T47D (cell line): ENCODE measurements around the gene CHST13.

Experiments used
- DNase-seq, 2 experiments: peaks; one replicate each; pipeline versions ENCODE4 v3.0.0 to v3.0.0-alpha.2; 2011 to 2012; ENCODE audit warnings: low read depth in 1 of 2, low spot score in 1 of 2
- JUND ChIP-seq: IDR thresholded peaks from 2 replicates; pipeline ENCODE4 v1.6.1; 2012; ENCODE audit warnings: low read depth
- in situ Hi-C: cut with HindIII; loops from 2 replicates; pipeline ENCODE4 v1.10.0; 2016; ENCODE audit warnings: low sequenced_read_pairs, low pct_unique_long_range_greater_than_20kb

The CHST13 gene

DNA sequence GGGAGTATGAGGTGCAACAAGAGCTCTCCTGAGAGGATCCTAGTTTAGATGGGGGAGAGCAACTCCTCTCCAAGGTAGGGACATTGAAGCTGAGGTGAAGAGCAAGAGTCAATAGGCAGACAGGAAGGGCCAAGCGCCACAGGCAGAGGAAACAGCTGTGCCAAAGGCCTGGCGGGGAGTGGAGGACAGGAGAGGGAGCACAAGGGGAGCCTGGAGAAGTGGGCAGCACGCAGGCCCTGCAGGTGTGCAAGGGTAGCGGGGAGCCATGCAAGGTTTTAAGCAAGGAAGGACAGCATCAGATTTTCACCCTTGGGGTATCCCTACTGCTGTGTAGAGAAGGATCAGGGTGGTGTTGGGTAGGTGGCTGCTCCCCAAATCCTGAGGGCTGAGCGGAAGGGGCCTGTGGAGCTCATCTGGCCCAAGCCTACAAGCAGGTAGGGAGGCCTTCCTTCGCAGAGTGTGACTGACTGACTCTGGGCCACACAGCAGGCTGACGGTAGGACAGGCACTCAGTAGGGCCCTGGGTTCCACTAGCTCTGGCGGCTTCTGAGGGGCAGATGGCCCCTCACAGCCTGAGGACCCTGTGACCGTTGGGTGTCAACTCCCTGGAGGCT is 13.3 kb downstream of the CHST13 start:
- in situ Hi-C loops: no loop called here
- no peak for DNase-seq
- TF ChIP-seq JUND: no peak

DNA sequence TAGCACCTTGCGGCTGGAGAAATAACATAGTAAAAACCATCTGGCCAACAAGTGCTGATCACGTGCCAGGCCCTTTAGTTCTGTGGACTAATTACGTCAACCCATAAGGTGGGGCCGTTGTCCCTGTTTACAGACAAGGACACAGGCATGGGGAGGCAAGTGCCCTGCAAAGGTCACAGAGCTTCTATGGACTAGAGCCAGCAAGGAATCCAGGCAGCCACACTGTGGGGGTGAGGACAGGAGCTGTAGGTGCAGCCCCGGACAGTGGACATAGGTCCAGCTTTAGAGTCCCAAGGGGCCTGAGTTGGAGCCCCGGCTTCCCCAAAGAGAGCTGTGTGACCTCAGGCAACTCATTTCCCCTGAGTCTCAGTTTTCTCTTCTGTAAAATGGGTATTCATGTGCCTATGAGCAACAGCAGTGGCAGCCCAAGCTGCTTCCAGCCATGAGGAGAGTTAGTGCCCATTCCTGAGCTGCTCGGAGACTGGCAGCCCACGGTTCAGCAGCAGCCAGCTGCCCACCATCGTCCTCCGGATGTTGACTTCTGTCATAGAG is 13.9 kb downstream of the CHST13 start:
- TF ChIP-seq JUND: no peak
- DNase-seq: no peak
- in situ Hi-C loops: no loop called here

GRCh38 chr3:126538316-126538715 is 14.4 kb downstream of the CHST13 start:
- TF ChIP-seq JUND: no peak
- no peak for DNase-seq
- in situ Hi-C loops: no loop called here

- TF ChIP-seq JUND: no peak
- DNase-seq: no peak
- in situ Hi-C loops: no loop called here
Measured at GRCh38 chr3:126538966-126539365, 15.0 kb downstream of the CHST13 start.

GRCh38 chr3:126539558-126540250 is 15.7 kb downstream of the CHST13 start:
- in situ Hi-C loops: no loop called here
- TF ChIP-seq JUND: no peak

DNA sequence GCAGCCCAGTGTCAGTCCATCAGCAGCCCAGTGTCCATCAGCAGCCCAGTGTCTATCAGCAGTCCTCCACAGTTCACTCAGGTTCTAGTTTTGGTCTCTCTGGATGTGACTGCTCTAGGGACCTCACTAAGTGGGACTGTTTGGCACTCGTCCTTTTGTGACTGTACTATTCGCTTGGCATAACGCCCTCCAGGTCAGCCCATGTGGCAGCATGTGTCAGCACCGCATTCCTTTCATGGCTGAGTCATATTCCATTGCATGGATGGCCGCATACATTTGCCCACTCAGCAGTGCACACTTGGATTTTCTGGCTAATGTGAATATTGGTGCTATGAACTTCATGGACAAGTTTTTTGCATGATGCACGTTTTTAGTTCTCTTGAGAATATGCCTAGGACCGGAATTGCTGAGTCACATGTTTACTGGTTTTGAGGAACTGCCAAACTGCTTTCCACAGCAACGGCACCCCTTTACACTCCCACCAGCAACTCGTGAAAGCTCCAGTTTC is 16.4 kb downstream of the CHST13 start:
- in situ Hi-C loops: no loop called here
- DNase-seq: peak in 1 of 2 experiments; percentile 49

More at GRCh38 chr3:126539558-126540250, 15.7 kb downstream of the CHST13 start:
- no peak for DNase-seq

DNA sequence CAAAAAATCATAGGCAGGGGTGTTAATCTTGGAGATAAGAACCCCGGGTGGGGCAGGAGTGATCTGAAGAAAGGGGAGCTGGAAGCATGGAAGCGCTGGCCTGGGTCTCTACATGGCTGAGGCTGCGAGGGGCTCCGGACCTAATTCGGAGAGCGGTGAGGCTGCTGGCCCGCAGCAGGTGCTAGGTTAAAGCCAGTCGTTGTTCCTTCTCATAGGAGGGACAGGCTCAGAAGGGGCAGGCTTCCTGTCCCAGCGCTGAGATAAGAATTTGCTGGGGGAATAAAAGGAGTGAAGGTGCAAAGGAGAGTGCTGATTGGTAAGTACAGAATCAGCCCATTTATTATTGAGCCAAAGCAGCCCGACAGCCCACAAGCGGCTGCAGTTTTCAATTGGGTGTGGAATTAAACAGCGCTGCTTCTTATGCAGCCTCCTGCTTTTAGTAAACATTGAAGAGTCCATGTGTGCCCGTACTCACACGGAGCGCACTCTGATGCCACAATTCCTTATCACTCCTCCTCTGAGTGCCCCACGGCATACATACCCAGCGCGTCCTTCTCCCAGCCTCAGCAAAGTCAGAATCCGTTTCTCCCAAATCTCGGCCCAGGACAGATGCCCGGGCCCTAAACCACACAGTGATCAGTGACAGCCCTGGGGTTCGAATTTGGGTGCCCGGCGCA is 17.1 kb downstream of the CHST13 start:
- no peak for TF ChIP-seq JUND
- in situ Hi-C loops: no loop called here
- DNase-seq: no peak

More for the DNA sequence above, 16.4 kb downstream of the CHST13 start:
- no peak for TF ChIP-seq JUND

- DNase-seq: no peak
- in situ Hi-C loops: no loop called here
- TF ChIP-seq JUND: no peak
Measured at GRCh38 chr3:126541628-126542339, 17.8 kb downstream of the CHST13 start.

DNA sequence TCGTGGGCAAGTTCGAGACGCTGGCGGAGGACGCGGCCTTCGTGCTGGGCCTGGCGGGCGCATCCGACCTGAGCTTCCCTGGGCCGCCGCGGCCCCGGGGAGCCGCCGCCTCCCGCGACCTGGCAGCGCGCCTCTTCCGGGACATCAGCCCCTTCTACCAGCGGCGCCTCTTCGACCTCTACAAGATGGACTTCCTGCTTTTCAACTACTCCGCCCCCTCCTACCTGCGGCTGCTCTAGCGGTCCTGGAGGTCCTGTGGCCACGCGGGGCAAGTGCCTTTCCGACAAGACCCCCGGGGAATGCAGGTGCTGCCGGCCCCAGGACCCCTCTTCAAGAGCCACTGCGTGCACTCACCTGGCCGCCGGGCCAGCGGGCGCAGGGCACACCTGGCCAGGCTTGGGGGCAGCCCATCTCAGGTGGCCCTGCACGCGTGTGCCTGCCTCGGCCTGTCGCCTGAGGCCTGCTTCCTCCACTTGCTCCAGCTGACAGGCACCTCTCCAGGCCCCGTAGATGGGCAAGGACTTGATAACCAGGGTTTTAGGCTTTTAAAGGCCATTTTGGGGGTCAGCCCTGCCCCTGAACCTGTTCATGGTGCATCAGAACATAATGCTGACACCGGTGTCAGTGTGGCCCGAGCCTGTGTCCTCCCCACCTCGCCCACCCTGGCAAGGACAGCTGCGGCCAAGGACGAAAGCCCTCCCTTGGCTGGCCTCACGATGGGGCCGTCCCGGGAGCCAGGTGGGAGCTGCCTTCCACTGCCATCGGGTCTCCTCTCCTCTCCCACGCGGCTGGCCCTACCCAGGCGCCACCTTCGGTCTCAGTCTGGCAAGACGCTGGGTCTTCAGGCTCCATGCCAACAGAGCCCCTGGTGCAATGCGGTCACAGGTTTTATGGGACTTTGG is 18.6 kb downstream of the CHST13 start:
- in situ Hi-C loops: no loop called here
- TF ChIP-seq JUND: no peak

DNA sequence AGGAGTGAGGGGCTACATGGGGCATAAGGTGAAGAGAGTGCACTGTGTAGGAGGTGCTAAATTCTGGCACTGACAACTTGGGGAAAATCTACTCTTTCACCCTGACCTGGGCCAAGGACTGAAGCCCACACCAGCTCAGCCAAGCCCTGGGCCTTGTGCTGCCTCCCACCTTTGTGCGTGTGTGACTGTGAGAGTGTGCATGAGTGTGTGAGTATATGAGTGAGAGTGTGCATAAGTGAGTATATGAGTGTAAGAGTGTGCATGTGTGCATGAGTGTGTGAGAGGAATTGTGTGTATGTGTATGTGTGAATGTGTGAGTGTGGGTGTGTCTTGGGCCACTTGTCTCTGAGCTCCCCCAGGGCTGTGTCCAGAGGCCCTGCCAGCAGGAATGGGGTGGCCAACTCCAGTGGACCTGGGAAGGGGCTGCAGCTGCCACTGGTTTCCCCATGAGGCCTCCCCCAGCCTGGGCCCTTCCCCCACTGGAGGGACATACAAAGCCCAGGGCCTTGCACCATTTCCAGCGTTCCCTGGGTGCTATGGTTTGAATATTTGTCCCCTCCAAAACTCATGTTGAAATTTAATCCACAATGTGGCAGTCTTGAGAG is 19.6 kb downstream of the CHST13 start:
- in situ Hi-C loops: no loop called here
- no peak for TF ChIP-seq JUND
- no peak for DNase-seq

More for the DNA sequence above, 18.6 kb downstream of the CHST13 start:
- no peak for DNase-seq

GRCh38 chr3:126544596-126545281 is 20.8 kb downstream of the CHST13 start:
- in situ Hi-C loops: no loop called here
- no peak for DNase-seq
- no peak for TF ChIP-seq JUND
